OCI-LY7 (cell line): ENCODE data around the gene IGFBP4. TPM values are rescaled to one million over a fixed set of nuclear protein-coding genes. Genes with fewer than 3 reads are reported as not detected.

Experiments used
- BruUV-seq: library from RNA; stranded (reverse); fragments of 400-500 nt; replicated peaks from 2 replicates; lab custom pipeline; 2021; lab: Mats Ljungman, UMichigan
- CTCF ChIA-PET: fragments of 300-600 bp; sonication (Branson Sonifier 250); formaldehyde crosslinking; loops from one replicate; lab custom pipeline; 2022; ENCODE audit warnings: antibody characterized with exemption; ENCODE audit not compliant: unreplicated experiment; lab: Charles Lee
- POLR2A ChIA-PET: fragments of 300-600 bp; sonication (Branson Sonifier 250); formaldehyde crosslinking; loops from one replicate; lab custom pipeline; 2022; ENCODE audit warnings: antibody characterized with exemption; lab: Charles Lee
- DNase-seq: peaks from one replicate; pipeline ENCODE4 v3.0.0-alpha.2; 2015; ENCODE audit warnings: low spot score
- H2AFZ ChIP-seq: fragments of 200-600 bp; sonication (generic), shearing (Covaris generic); 2 replicates; pipeline ENCODE4 v1.6.1; 2014; ENCODE audit warnings: mild to moderate bottlenecking, antibody characterized with exemption, low read length, moderate library complexity
- H3K27ac ChIP-seq: fragments of 200-600 bp; sonication (generic); 2 replicates; pipeline ENCODE4 v1.5.1; 2014; ENCODE audit warnings: mixed run types, low read depth, mild to moderate bottlenecking, moderate library complexity, low read length, inconsistent platforms; ENCODE audit not compliant: poor library complexity, severe bottlenecking
- H3K36me3 ChIP-seq: fragments of 200-600 bp; sonication (generic); 2 replicates; pipeline ENCODE4 v1.6.1; 2014; ENCODE audit warnings: mild to moderate bottlenecking, antibody characterized with exemption, low read length, moderate library complexity, mixed read lengths; ENCODE audit not compliant: insufficient read depth
- H3K4me1 ChIP-seq: fragments of 200-600 bp; sonication (generic); 2 replicates; pipeline ENCODE4 v1.5.1; 2014; ENCODE audit warnings: mild to moderate bottlenecking, low read length; ENCODE audit not compliant: insufficient read depth, poor library complexity, severe bottlenecking
- H3K4me2 ChIP-seq: fragments of 200-600 bp; sonication (generic); 2 replicates; pipeline ENCODE4 v1.6.1; 2014; ENCODE audit warnings: mild to moderate bottlenecking, low read length
- H3K4me3 ChIP-seq: fragments of 200-600 bp; sonication (generic); 2 replicates; pipeline ENCODE4 v1.5.1; 2014; ENCODE audit warnings: mild to moderate bottlenecking, low read depth, low read length; ENCODE audit not compliant: poor library complexity, severe bottlenecking
- H3K79me2 ChIP-seq: fragments of 200-600 bp; sonication (generic); 2 replicates; pipeline ENCODE4 v1.6.1; 2016; ENCODE audit warnings: low read depth, mild to moderate bottlenecking, low read length, moderate library complexity, mixed read lengths; ENCODE audit not compliant: insufficient read depth
- H3K9me2 ChIP-seq: fragments of 200-600 bp; sonication (generic); 2 replicates; pipeline ENCODE4 v1.6.1; 2016; ENCODE audit warnings: mild to moderate bottlenecking, low read length, mixed read lengths; ENCODE audit not compliant: insufficient read depth
- H3K9me3 ChIP-seq: fragments of 200-600 bp; sonication (generic); 2 replicates; pipeline ENCODE4 v1.6.1; 2014; ENCODE audit warnings: mild to moderate bottlenecking, mixed run types, low read length, mixed read lengths
- H4K20me1 ChIP-seq: fragments of 200-600 bp; sonication (generic); 2 replicates; pipeline ENCODE4 v1.6.1; 2014; ENCODE audit warnings: mild to moderate bottlenecking, antibody characterized with exemption, low read length, moderate library complexity, mixed read lengths; ENCODE audit not compliant: insufficient read depth
- EZH2phosphoT487 ChIP-seq: fragments of 200-600 bp; sonication (generic); IDR thresholded peaks from 2 replicates; pipeline ENCODE4 v1.6.1; 2018; ENCODE audit warnings: low read depth, borderline replicate concordance, mild to moderate bottlenecking, mixed run types, antibody characterized with exemption, low read length, moderate library complexity, mixed read lengths
- intact Hi-C: fragments of 100-400 bp; cut with micrococcal nuclease; formaldehyde crosslinking; loops from one replicate; pipeline ENCODE4 v1.10.0; 2022; ENCODE audit not compliant: unreplicated experiment
- total RNA-seq, 2 experiments: library from RNA; depleted of rRNA in 1 of 2; stranded (reverse); fragments of >200 nt in 1 of 2; shearing (Covaris generic) in 1 of 2; gene quantifications; 2 replicates each; pipeline ENCODE4 v1.2.3, GENCODE V29; 2014 to 2022
- TF ChIP-seq, protein P1 (sequence below): fragments of 200-600 bp; sonication (generic); conservative IDR thresholded peaks from 2 replicates; pipeline ENCODE4 v1.5.1; 2014; ENCODE audit warnings: mild to moderate bottlenecking, antibody characterized with exemption, low read length, moderate library complexity, mixed read lengths

The IGFBP4 gene
- total RNA-seq, 2 experiments from 2014 or later: not detected

DNA sequence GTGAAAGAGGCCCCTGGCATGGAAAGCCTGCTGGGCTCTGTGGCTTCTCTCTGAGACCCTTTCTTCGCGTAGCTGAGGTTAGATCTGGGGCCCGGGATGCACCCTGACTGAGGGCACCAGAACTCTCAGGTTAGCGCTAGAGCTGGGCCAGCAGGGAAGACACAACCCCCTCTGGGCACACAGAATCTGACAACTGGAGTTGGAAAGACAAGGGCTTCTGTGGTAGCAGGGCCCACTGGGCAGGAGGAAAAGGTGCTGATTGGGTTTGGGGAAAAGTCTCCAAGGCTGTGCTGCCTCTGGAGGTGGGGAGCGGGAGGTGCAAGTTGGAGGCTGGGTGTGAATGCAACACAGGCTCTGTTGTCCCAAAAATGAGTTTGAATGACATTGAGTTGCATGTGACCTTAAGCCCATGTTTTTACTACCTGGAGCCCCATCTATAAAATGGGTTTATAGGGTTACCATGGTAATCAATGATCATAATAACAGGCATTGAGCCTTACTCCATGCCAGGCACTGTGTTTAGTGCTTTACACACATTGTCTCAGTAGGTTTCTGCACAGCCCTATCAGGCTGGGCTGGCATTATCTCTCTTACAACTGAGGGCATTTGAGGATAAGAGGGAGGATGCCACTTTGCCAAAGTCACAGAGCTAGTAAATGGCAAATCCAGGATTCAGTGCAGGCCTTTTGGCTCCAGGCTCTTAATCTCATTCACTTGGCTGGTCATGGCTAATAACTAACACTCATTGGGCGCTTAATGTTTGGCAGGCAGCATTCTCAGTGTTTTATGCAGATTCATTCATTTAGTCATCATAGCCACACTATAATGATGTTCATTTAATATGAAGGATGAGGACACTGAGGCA lies 9.5 kb upstream of the IGFBP4 start:
- Histone ChIP-seq H2AFZ (no peak overlapping the region), H3K36me3 (no peaks in the 10 kb centered on the region), H3K4me3 (no peak overlapping the region), H4K20me1 (no peaks in the 10 kb centered on the region), H3K27ac (no peak overlapping the region), H3K9me3 (no peaks in the 10 kb centered on the region), H3K79me2 (no peaks in the 10 kb centered on the region), H3K9me2 (no peaks in the 10 kb centered on the region), H3K4me2 (no peak overlapping the region), H3K4me1 (peaks cover 9% of the 10 kb centered on the region)
- ChIA-PET POLR2A (interaction anchor here (1.5 kb wide), 1 partner anchor 16 kb away, joined by 3 read pairs; the partner anchor contains the start of gene TOP2A), CTCF (no interaction called here)
- TF ChIP-seq, protein P1, sequence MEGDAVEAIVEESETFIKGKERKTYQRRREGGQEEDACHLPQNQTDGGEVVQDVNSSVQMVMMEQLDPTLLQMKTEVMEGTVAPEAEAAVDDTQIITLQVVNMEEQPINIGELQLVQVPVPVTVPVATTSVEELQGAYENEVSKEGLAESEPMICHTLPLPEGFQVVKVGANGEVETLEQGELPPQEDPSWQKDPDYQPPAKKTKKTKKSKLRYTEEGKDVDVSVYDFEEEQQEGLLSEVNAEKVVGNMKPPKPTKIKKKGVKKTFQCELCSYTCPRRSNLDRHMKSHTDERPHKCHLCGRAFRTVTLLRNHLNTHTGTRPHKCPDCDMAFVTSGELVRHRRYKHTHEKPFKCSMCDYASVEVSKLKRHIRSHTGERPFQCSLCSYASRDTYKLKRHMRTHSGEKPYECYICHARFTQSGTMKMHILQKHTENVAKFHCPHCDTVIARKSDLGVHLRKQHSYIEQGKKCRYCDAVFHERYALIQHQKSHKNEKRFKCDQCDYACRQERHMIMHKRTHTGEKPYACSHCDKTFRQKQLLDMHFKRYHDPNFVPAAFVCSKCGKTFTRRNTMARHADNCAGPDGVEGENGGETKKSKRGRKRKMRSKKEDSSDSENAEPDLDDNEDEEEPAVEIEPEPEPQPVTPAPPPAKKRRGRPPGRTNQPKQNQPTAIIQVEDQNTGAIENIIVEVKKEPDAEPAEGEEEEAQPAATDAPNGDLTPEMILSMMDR: peak; percentile 74
- TF ChIP-seq EZH2phosphoT487: no peak
- DNase-seq: peak; percentile 34
- intact Hi-C loops: no loop called here
- no TSS peak for BruUV-seq

DNA sequence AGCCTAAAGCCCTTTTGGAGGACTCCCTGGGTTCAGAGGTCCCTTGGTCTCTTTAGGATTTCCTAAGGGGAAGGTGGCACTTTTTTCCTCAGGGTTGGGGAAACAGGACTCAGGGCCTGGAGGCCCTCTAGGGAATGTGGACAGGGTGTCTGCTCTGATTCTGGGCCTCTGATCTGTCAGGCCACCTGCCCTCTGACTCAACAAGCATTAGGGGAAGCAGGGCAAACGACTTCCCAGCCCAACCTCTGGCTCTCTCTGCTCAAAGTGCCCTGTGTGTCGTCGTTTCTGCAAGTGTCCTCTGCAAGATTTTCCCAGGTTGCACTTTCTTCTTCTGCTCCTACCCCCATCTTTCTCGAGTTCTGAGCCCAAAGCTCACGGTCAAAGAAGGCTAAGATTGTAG lies 6.6 kb upstream of the IGFBP4 start:
- intact Hi-C loops: no loop called here
- DNase-seq: no peak
- Histone ChIP-seq H3K9me3 (no peaks in the 10 kb centered on the region), H2AFZ (no peak overlapping the region), H3K4me1 (peaks cover 9% of the 10 kb centered on the region), H3K9me2 (no peaks in the 10 kb centered on the region), H3K36me3 (no peaks in the 10 kb centered on the region), H3K4me2 (no peak overlapping the region), H4K20me1 (no peaks in the 10 kb centered on the region), H3K4me3 (no peak overlapping the region), H3K79me2 (no peaks in the 10 kb centered on the region), H3K27ac (no peak overlapping the region)
- no TSS peak for BruUV-seq
- ChIA-PET CTCF (no interaction called here), POLR2A (interaction anchor here (1.0 kb wide), 1 partner anchor 19 kb away, joined by 3 read pairs; no protein-coding TSS in a partner anchor)
- TF ChIP-seq, protein P1: no peak
- no peak for TF ChIP-seq EZH2phosphoT487
